H9 (cell line): Measurements from ENCODE around the gene ARHGEF7. TPM values are rescaled to one million over a fixed set of nuclear protein-coding genes. Genes with fewer than 3 reads are reported as not detected.

Experiments used
- DNase-seq: peaks from one replicate; pipeline ENCODE4 v3.0.0-alpha.2; 2017
- H2AFZ ChIP-seq: one replicate; pipeline ENCODE4 v1.6.1; 2013; ENCODE audit warnings: mild to moderate bottlenecking, low read length, control low read depth, moderate library complexity
- H2AK5ac ChIP-seq: 2 replicates; pipeline ENCODE4 v1.6.1; 2013; ENCODE audit warnings: low read length, control low read depth, mixed read lengths; ENCODE audit not compliant: insufficient read length
- H2BK120ac ChIP-seq: one replicate; pipeline ENCODE4 v1.6.1; 2013; ENCODE audit warnings: low read depth, mild to moderate bottlenecking, low read length, control low read depth, inconsistent platforms; ENCODE audit not compliant: poor library complexity, severe bottlenecking
- H2BK12ac ChIP-seq: 2 replicates; pipeline ENCODE4 v1.6.1; 2013; ENCODE audit warnings: low read length, control low read depth, mixed read lengths, low read depth; ENCODE audit not compliant: insufficient read length
- H2BK15ac ChIP-seq: 2 replicates; pipeline ENCODE4 v1.6.1; 2013; ENCODE audit warnings: low read depth, low read length, control low read depth
- H2BK20ac ChIP-seq: one replicate; pipeline ENCODE4 v1.6.1; 2013; ENCODE audit warnings: low read depth, mild to moderate bottlenecking, low read length, control low read depth, inconsistent platforms; ENCODE audit not compliant: poor library complexity, severe bottlenecking
- H2BK5ac ChIP-seq: 2 replicates; pipeline ENCODE4 v1.6.1; 2013; ENCODE audit warnings: low read length, control low read depth, mixed read lengths; ENCODE audit not compliant: insufficient read length
- H3K14ac ChIP-seq: 2 replicates; pipeline ENCODE4 v1.6.1; 2013; ENCODE audit warnings: low read length, control low read depth; ENCODE audit not compliant: insufficient read depth
- H3K18ac ChIP-seq: 2 replicates; pipeline ENCODE4 v1.6.1; 2013; ENCODE audit warnings: low read depth, mild to moderate bottlenecking, mixed read lengths, low read length, control low read depth; ENCODE audit not compliant: insufficient read length
- H3K23ac ChIP-seq: 2 replicates; pipeline ENCODE4 v1.6.1; 2013; ENCODE audit warnings: low read length, control low read depth, mixed read lengths, low read depth; ENCODE audit not compliant: insufficient read length
- H3K23me2 ChIP-seq: 2 replicates; pipeline ENCODE4 v1.6.1; 2013; ENCODE audit warnings: low read depth, mild to moderate bottlenecking, mixed read lengths, low read length, control low read depth; ENCODE audit not compliant: insufficient read length, poor library complexity, severe bottlenecking
- H3K27ac ChIP-seq: 2 replicates; pipeline ENCODE4 v1.5.1; 2013; ENCODE audit warnings: low read length, control low read depth, mixed read lengths, low read depth; ENCODE audit not compliant: insufficient read length
- H3K27me3 ChIP-seq: 2 replicates; pipeline ENCODE4 v1.6.1; 2013; ENCODE audit warnings: low read length, control low read depth, inconsistent platforms; ENCODE audit not compliant: insufficient read depth
- H3K4ac ChIP-seq: 2 replicates; pipeline ENCODE4 v1.6.1; 2013; ENCODE audit warnings: low read depth, mild to moderate bottlenecking, control low read depth, inconsistent platforms, low read length, moderate library complexity
- H3K4me1 ChIP-seq: 2 replicates; pipeline ENCODE4 v1.6.1; 2013; ENCODE audit warnings: low read length, control low read depth, inconsistent platforms; ENCODE audit not compliant: insufficient read depth
- H3K4me2 ChIP-seq: 2 replicates; pipeline ENCODE4 v1.6.1; 2013; ENCODE audit warnings: low read length, control low read depth, mixed read lengths; ENCODE audit not compliant: insufficient read length, insufficient read depth
- H3K56ac ChIP-seq: 2 replicates; pipeline ENCODE4 v1.6.1; 2013; ENCODE audit warnings: low read depth, mild to moderate bottlenecking, mixed read lengths, low read length, control low read depth; ENCODE audit not compliant: insufficient read length
- H3K79me1 ChIP-seq: 2 replicates; pipeline ENCODE4 v1.6.1; 2013; ENCODE audit warnings: low read depth, mild to moderate bottlenecking, moderate library complexity, low read length, control low read depth, inconsistent platforms; ENCODE audit not compliant: insufficient read depth, poor library complexity, severe bottlenecking
- H3K79me2 ChIP-seq: 2 replicates; pipeline ENCODE4 v1.6.1; 2013; ENCODE audit warnings: low read length, control low read depth, inconsistent platforms; ENCODE audit not compliant: insufficient read depth
- H3K9ac ChIP-seq: 2 replicates; pipeline ENCODE4 v1.6.1; 2013; ENCODE audit warnings: low read length, control low read depth, mixed read lengths; ENCODE audit not compliant: insufficient read length; ENCODE audit errors: extremely low read depth
- H3K9me3 ChIP-seq: one replicate; pipeline ENCODE4 v1.6.1; 2013; ENCODE audit warnings: low read depth, low read length, inconsistent platforms; ENCODE audit not compliant: control insufficient read depth
- H3T11ph ChIP-seq: one replicate; pipeline ENCODE4 v1.6.1; 2013; ENCODE audit warnings: mild to moderate bottlenecking, low read length, control low read depth, inconsistent platforms
- H4K20me1 ChIP-seq: one replicate; pipeline ENCODE4 v1.6.1; 2013; ENCODE audit not compliant: control insufficient read depth, insufficient read length, insufficient read depth
- H4K5ac ChIP-seq: 2 replicates; pipeline ENCODE4 v1.6.1; 2013; ENCODE audit warnings: low read depth, mild to moderate bottlenecking, mixed read lengths, low read length, control low read depth; ENCODE audit not compliant: insufficient read length
- H4K8ac ChIP-seq: replicated peaks from 2 replicates; pipeline ENCODE4 v1.6.1; 2013; ENCODE audit warnings: low read length, control low read depth, mixed read lengths, low read depth; ENCODE audit not compliant: insufficient read length
- H4K91ac ChIP-seq: 2 replicates; pipeline ENCODE4 v1.6.1; 2013; ENCODE audit warnings: low read depth, mild to moderate bottlenecking, moderate library complexity, mixed read lengths, low read length, control low read depth; ENCODE audit not compliant: insufficient read length
- H3K27ac Mint-ChIP-seq, 3 experiments: 2 replicates in 2 of 3; 3 replicates in 1 of 3; pipeline ENCODE4 v1.8.0; 2020 to 2021; ENCODE audit warnings: mixed read lengths in 3 of 3, mild to moderate bottlenecking in 1 of 3, moderate library complexity in 1 of 3
- H3K27me3 Mint-ChIP-seq: 2 replicates; pipeline ENCODE4 v1.8.0; 2021; ENCODE audit warnings: low read depth, mild to moderate bottlenecking, moderate library complexity, mixed read lengths
- H3K36me3 Mint-ChIP-seq, 3 experiments: 2 replicates in 2 of 3; 3 replicates in 1 of 3; pipeline ENCODE4 v1.8.0; 2020 to 2021; ENCODE audit warnings: low read depth in 3 of 3, mixed read lengths in 3 of 3; ENCODE audit not compliant: insufficient read depth in 1 of 3
- H3K4me1 Mint-ChIP-seq, 2 experiments: 2 replicates each; pipeline ENCODE4 v1.8.0; 2020; ENCODE audit warnings: mixed read lengths in 2 of 2
- H3K4me3 Mint-ChIP-seq, 2 experiments: 2 replicates in 1 of 2; 3 replicates in 1 of 2; pipeline ENCODE4 v1.8.0; 2020 to 2021; ENCODE audit warnings: mild to moderate bottlenecking in 2 of 2, mixed read lengths in 2 of 2, moderate library complexity in 1 of 2
- H3K9me3 Mint-ChIP-seq, 2 experiments: 2 replicates in 1 of 2; 3 replicates in 1 of 2; pipeline ENCODE4 v1.8.0; 2020; ENCODE audit warnings: mild to moderate bottlenecking in 2 of 2, mixed read lengths in 2 of 2, moderate library complexity in 1 of 2
- WGBS: extraction: QIAGEN DNeasy Blood & Tissue Kit; methylation state at CpG from one replicate; pipeline ENCODE4 v1.1.7; 2013; ENCODE audit warnings: missing lambda C conversion rate, low lambda C conversion rate, mixed read lengths; ENCODE audit not compliant: insufficient read length; ENCODE audit errors: extremely low coverage; 5-methylcytosine and 5-hydroxymethylcytosine counted together
- total RNA-seq: library from RNA; stranded (reverse); gene quantifications from 2 replicates; pipeline ENCODE4 v1.2.1, GENCODE V29; 2021
- TF ChIP-seq, protein P1 (sequence below): fragments of 200-600 bp; sonication (generic); conservative IDR thresholded peaks from 3 replicates; pipeline ENCODE4 v1.8.0; 2021; ENCODE audit warnings: antibody characterized with exemption, mild to moderate bottlenecking

The ARHGEF7 gene
- total RNA-seq, 1 experiment from 2014 or later = 51.9 TPM

GRCh38 chr13:111165241-111166010, 50.3 kb downstream of the ARHGEF7 start:
- H3K4ac ChIP-seq = no peak overlapping the region
- H3K27ac Mint-ChIP-seq = peak overlapping the region in 1 of 3 experiments; percentile 19; a peak in 1 of 7 replicates
- no peak overlapping the region for H2AK5ac ChIP-seq
- no peak overlapping the region for H2BK15ac ChIP-seq
- no peak overlapping the region for H4K5ac ChIP-seq
- no peaks in the 10 kb centered on the region; the same call in 1 of the 2 replicates for H3K4me1 ChIP-seq
- peaks cover 1 to 2% of the 10 kb centered on the region in 2 experiments; a peak in 2 of 4 replicates for H3K4me1 Mint-ChIP-seq
- H3K9me3 Mint-ChIP-seq = no peaks in the 10 kb centered on the region
- no peaks in the 10 kb centered on the region for H3K9me3 ChIP-seq
- H2BK12ac ChIP-seq = no peak overlapping the region
- H3K79me1 ChIP-seq = peaks cover 17% of the 10 kb centered on the region
- H2BK20ac ChIP-seq = no peak overlapping the region
- no peaks in the 10 kb centered on the region for H3K23me2 ChIP-seq
- H3K27ac ChIP-seq = no peak overlapping the region
- H3K14ac ChIP-seq = no peak overlapping the region
- H3K4me3 Mint-ChIP-seq = no peak overlapping the region
- H3K56ac ChIP-seq = no peak overlapping the region
- no peaks in the 10 kb centered on the region for H3K27me3 Mint-ChIP-seq
- H4K91ac ChIP-seq = no peak overlapping the region
- no peak overlapping the region for H2AFZ ChIP-seq
- H4K20me1 ChIP-seq = no peaks in the 10 kb centered on the region
- H3K18ac ChIP-seq = no peak overlapping the region
- H2BK120ac ChIP-seq = no peak overlapping the region
- H4K8ac ChIP-seq = no peak overlapping the region
- H3K27me3 ChIP-seq = no peaks in the 10 kb centered on the region
- H2BK5ac ChIP-seq = no peak overlapping the region
- peaks cover 15 to 22% (median 20%) of the 10 kb centered on the region in 3 experiments; a peak in 6 of 7 replicates for H3K36me3 Mint-ChIP-seq
- H3K23ac ChIP-seq = no peak overlapping the region
- TF ChIP-seq, protein P1, sequence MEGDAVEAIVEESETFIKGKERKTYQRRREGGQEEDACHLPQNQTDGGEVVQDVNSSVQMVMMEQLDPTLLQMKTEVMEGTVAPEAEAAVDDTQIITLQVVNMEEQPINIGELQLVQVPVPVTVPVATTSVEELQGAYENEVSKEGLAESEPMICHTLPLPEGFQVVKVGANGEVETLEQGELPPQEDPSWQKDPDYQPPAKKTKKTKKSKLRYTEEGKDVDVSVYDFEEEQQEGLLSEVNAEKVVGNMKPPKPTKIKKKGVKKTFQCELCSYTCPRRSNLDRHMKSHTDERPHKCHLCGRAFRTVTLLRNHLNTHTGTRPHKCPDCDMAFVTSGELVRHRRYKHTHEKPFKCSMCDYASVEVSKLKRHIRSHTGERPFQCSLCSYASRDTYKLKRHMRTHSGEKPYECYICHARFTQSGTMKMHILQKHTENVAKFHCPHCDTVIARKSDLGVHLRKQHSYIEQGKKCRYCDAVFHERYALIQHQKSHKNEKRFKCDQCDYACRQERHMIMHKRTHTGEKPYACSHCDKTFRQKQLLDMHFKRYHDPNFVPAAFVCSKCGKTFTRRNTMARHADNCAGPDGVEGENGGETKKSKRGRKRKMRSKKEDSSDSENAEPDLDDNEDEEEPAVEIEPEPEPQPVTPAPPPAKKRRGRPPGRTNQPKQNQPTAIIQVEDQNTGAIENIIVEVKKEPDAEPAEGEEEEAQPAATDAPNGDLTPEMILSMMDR = no peak
- H3K4me2 ChIP-seq = no peak overlapping the region
- H3T11ph ChIP-seq = no peak overlapping the region
- WGBS = no CpG with 5 or more reads among the region's 10 CpGs
- peaks cover 56% of the 10 kb centered on the region; the same call in 1 of the 2 replicates for H3K79me2 ChIP-seq
- H3K9ac ChIP-seq = no peak overlapping the region
- no peak for DNase-seq
